Right atrium auricular region (tissue), 2 donors: Measurements from ENCODE around the gene PTGER1. TPM values are rescaled to one million over a fixed set of nuclear protein-coding genes. Genes with fewer than 3 reads are reported as not detected.

ENCODE experiments used
- DNase-seq: peaks from one replicate; pipeline ENCODE4 v3.0.0-alpha.2; 2019; ENCODE audit warnings: low spot score
- H3K27ac ChIP-seq, 2 donors: fragments of 200-600 bp; sonication (generic); 1 replicate in 1 of 2; 2 replicates in 1 of 2; pipeline ENCODE4 v1.5.1; 2016 to 2019
- H3K27me3 ChIP-seq, 2 donors: fragments of 200-600 bp; sonication (generic); one replicate each; pipeline versions ENCODE4 v1.5.1 to v1.6.0; 2017 to 2019
- H3K36me3 ChIP-seq: fragments of 200-600 bp; sonication (generic); one replicate; pipeline ENCODE4 v1.5.1; 2016
- H3K4me1 ChIP-seq, 2 donors: fragments of 200-600 bp; sonication (generic); one replicate each; pipeline versions ENCODE4 v1.5.1 to v1.6.0; 2017 to 2019
- H3K4me3 ChIP-seq, 2 donors: fragments of 200-600 bp; sonication (generic); 1 replicate in 1 of 2; 2 replicates in 1 of 2; pipeline ENCODE4 v1.5.1; 2017 to 2019; ENCODE audit warnings: mild to moderate bottlenecking in 1 of 2, moderate library complexity in 1 of 2
- H3K9me3 ChIP-seq, 2 donors: fragments of 200-600 bp; sonication (generic); one replicate each; pipeline ENCODE4 v1.5.1; 2019
- total RNA-seq, 2 donors: library from RNA; depleted of rRNA; stranded (reverse); fragments of >200 nt; gene quantifications; one replicate each; pipeline ENCODE4 v1.1.0, GENCODE V29; 2016
- TF ChIP-seq, protein P1 (sequence below), 2 donors: fragments of 200-600 bp; sonication (generic); IDR thresholded peaks; one replicate each; pipeline ENCODE4 v1.5.1; 2019; ENCODE audit warnings: antibody characterized with exemption in 2 of 2

The PTGER1 gene
- total RNA-seq, 2 donors from 2014 or later = not detected

DNA sequence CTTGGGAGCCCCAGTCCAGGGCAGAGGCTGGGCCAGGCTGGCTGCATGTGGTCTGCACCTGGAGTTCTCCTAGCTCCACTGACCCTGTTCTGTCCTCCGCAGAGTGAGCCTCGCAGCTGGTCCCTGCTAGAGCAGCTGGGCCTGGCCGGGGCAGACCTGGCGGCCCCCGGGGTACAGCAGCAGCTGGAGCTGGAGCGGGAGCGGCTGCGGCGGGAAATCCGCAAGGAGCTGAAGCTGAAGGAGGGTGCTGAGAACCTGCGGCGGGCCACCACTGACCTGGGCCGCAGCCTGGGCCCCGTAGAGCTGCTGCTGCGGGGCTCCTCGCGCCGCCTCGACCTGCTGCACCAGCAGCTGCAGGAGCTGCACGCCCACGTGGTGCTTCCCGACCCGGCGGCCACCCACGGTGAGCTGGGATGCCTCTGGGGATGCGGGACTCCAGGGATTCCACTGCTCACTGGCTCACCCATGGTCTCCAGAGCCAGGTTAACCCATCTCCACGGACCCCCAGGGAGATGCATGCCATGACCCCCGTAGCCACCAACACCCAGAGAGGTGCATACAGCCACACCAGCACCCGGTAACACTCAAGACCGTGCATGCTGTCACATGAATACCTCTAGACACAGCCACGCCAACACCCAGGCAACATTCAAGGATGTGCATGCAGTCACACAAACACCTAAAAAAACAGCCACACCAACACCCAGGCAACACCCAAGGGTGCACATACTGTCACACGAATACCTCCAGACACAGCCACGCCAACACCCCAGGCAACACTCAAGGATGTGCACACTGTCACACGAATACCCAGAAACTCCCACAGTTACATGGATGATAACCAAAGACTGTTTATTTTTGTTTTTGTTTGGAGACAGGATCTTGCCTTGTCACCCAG lies 33.9 kb downstream of the PTGER1 start:
- TF ChIP-seq, protein P1, sequence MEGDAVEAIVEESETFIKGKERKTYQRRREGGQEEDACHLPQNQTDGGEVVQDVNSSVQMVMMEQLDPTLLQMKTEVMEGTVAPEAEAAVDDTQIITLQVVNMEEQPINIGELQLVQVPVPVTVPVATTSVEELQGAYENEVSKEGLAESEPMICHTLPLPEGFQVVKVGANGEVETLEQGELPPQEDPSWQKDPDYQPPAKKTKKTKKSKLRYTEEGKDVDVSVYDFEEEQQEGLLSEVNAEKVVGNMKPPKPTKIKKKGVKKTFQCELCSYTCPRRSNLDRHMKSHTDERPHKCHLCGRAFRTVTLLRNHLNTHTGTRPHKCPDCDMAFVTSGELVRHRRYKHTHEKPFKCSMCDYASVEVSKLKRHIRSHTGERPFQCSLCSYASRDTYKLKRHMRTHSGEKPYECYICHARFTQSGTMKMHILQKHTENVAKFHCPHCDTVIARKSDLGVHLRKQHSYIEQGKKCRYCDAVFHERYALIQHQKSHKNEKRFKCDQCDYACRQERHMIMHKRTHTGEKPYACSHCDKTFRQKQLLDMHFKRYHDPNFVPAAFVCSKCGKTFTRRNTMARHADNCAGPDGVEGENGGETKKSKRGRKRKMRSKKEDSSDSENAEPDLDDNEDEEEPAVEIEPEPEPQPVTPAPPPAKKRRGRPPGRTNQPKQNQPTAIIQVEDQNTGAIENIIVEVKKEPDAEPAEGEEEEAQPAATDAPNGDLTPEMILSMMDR (IDR thresholded peaks at IDR 0.05) = no peak
- peaks cover 53% of the 10 kb centered on the region for H3K36me3 ChIP-seq
- H3K4me1 ChIP-seq = peaks cover 0 to 47% of the 10 kb centered on the region in 2 donors
- no peaks in the 10 kb centered on the region for H3K27me3 ChIP-seq
- H3K27ac ChIP-seq = no peak overlapping the region
- no peak overlapping the region for H3K4me3 ChIP-seq
- no peak for DNase-seq
- H3K9me3 ChIP-seq = no peaks in the 10 kb centered on the region

DNA sequence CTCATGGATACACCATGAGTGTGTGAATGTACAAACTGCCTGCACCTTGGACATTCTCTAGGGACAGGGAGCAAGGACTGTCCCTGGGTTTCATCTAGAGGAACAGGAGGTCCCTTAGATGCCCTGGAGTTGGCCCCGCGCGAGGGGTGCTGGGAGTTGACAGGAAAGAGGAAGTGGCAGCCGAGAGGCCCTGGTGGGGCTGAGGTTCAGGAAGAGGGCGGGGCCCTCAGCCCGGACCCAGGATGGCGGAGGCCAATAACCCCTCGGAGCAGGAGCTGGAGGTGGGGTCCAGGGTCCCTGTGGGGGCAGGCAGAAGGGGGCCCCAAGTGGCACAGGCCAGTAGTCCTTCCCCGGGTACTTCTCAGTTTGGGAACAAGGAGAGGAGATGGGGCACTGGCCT lies 35.1 kb downstream of the PTGER1 start:
- DNase-seq = peak; percentile 79
- Histone ChIP-seq H3K36me3 (peaks cover 41% of the 10 kb centered on the region), H3K9me3 (no peaks in the 10 kb centered on the region), H3K4me3 (peak overlapping the region in 1 of 2 donors; percentile 21), H3K27me3 (no peaks in the 10 kb centered on the region), H3K27ac (peak overlapping the region; percentile 15 to 51), H3K4me1 (peaks cover 0 to 57% of the 10 kb centered on the region in 2 donors)
- TF ChIP-seq, protein P1 (IDR thresholded peaks at IDR 0.05) = no peak

GRCh38 chr19:14439014-14439413 lies 36.1 kb downstream of the PTGER1 start:
- Histone ChIP-seq H3K27me3 (no peaks in the 10 kb centered on the region), H3K27ac (no peak overlapping the region), H3K36me3 (peaks cover 31% of the 10 kb centered on the region), H3K9me3 (no peaks in the 10 kb centered on the region), H3K4me1 (peaks cover 0 to 68% of the 10 kb centered on the region in 2 donors), H3K4me3 (no peak overlapping the region)
- TF ChIP-seq, protein P1 (IDR thresholded peaks at IDR 0.05) = no peak
- DNase-seq = no peak

GRCh38 chr19:14437578-14438140 lies 37.5 kb downstream of the PTGER1 start:
- H3K27ac ChIP-seq = no peak overlapping the region

GRCh38 chr19:14435320-14436050 lies 39.7 kb downstream of the PTGER1 start:
- DNase-seq = no peak
- TF ChIP-seq, protein P1 (IDR thresholded peaks at IDR 0.05) = no peak
- Histone ChIP-seq H3K4me1 (peaks cover 0 to 74% of the 10 kb centered on the region in 2 donors), H3K4me3 (peak overlapping the region in 1 of 2 donors; percentile 78), H3K9me3 (no peaks in the 10 kb centered on the region), H3K36me3 (no peaks in the 10 kb centered on the region), H3K27ac (peak overlapping the region; percentile 91 to 92), H3K27me3 (no peaks in the 10 kb centered on the region)

More at GRCh38 chr19:14437578-14438140, 37.5 kb downstream of the PTGER1 start:
- peaks cover 17% of the 10 kb centered on the region for H3K36me3 ChIP-seq
- no peak for DNase-seq
- H3K9me3 ChIP-seq = no peaks in the 10 kb centered on the region
- no peaks in the 10 kb centered on the region for H3K27me3 ChIP-seq
- TF ChIP-seq, protein P1 (IDR thresholded peaks at IDR 0.05) = no peak
- peaks cover 0 to 74% of the 10 kb centered on the region in 2 donors for H3K4me1 ChIP-seq
- no peak overlapping the region for H3K4me3 ChIP-seq
